ENCODE measurements around the gene CLCN3. TPM values are rescaled to one million over a fixed set of nuclear protein-coding genes. Genes with fewer than 3 reads are reported as not detected.

CLCN3 gene
- total and polyA plus RNA-seq, 9 of the 15 experiments (the other 6 are each of a cell fraction or from before 2014, with no cell fraction given) = 12.7 to 60.6 (median 38.5) TPM

DNA sequence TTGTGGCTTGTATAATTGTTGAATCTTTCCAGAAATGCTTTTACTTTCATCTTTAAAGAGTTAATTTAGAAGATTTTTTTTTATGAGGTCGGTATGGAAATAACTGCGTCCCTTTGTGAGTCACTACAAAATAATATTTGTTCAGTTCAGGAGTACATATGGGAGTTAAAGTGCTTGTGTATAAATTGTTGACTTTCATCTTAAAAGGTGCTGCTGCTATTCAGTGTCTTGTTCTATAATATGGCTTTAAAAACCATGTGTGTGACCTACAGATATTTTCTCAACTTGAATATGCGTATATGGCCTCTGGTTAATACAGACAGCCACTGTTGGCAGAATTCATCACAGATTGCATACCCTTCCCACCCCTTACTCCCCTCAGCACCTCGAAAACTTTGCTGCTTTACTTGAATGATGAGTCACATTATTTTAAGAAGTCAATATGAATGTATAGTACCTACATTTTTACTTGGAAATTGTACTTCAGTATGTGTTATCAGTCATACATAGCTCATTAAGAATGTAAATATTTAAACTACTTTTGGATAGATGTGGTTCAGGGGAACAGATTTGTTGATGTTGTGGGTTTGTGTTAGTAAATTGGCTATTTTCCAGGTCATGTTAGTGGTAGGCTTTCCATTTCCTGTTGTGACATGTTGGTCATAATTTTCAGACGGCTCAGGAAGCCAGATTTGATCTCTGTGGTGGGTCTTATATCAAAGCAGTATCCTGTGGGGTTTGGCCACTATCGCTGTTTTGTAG, 1.5 kb downstream of the CLCN3 start (continued):
- TF ChIP-seq FIP1L1 (IDR thresholded peaks at IDR 0.05; ENCODE audit: low read depth, low read length, poor library complexity, severe bottlenecking) = no peak
- TF ChIP-seq, protein P1, sequence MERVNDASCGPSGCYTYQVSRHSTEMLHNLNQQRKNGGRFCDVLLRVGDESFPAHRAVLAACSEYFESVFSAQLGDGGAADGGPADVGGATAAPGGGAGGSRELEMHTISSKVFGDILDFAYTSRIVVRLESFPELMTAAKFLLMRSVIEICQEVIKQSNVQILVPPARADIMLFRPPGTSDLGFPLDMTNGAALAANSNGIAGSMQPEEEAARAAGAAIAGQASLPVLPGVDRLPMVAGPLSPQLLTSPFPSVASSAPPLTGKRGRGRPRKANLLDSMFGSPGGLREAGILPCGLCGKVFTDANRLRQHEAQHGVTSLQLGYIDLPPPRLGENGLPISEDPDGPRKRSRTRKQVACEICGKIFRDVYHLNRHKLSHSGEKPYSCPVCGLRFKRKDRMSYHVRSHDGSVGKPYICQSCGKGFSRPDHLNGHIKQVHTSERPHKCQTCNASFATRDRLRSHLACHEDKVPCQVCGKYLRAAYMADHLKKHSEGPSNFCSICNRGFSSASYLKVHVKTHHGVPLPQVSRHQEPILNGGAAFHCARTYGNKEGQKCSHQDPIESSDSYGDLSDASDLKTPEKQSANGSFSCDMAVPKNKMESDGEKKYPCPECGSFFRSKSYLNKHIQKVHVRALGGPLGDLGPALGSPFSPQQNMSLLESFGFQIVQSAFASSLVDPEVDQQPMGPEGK (CRISPR knock-in tag; IDR thresholded peaks at IDR 0.05; ENCODE audit: borderline replicate concordance) = no peak
- TF ChIP-seq HNRNPUL1 (IDR thresholded peaks at IDR 0.05; ENCODE audit: low read length) = no peak
- no peak for TF ChIP-seq PURB (CRISPR knock-in tag; IDR thresholded peaks at IDR 0.05; ENCODE audit: low read depth)
- no peak for TF ChIP-seq ZNF24 (IDR thresholded peaks at IDR 0.05)
- TF ChIP-seq TGIF2 (CRISPR knock-in tag; IDR thresholded peaks at IDR 0.05) = no peak
- TF ChIP-seq MED1 (CRISPR knock-in tag; IDR thresholded peaks at IDR 0.05; ENCODE audit: borderline replicate concordance) = no peak
- no peak for TF ChIP-seq HDGF (IDR thresholded peaks at IDR 0.05)
- TF ChIP-seq, protein P2, sequence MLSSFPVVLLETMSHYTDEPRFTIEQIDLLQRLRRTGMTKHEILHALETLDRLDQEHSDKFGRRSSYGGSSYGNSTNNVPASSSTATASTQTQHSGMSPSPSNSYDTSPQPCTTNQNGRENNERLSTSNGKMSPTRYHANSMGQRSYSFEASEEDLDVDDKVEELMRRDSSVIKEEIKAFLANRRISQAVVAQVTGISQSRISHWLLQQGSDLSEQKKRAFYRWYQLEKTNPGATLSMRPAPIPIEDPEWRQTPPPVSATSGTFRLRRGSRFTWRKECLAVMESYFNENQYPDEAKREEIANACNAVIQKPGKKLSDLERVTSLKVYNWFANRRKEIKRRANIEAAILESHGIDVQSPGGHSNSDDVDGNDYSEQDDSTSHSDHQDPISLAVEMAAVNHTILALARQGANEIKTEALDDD (IDR thresholded peaks at IDR 0.05) = 0 out of 2 replicates have a peak, but pooled peaks have one; percentile 31
- TF ChIP-seq, protein P3, sequence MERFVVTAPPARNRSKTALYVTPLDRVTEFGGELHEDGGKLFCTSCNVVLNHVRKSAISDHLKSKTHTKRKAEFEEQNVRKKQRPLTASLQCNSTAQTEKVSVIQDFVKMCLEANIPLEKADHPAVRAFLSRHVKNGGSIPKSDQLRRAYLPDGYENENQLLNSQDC (CRISPR knock-in tag; IDR thresholded peaks at IDR 0.05) = no peak
- no peak for TF ChIP-seq ZNF146 (CRISPR knock-in tag; IDR thresholded peaks at IDR 0.05; ENCODE audit: unreplicated experiment)
- TF ChIP-seq NUFIP1 (IDR thresholded peaks at IDR 0.05; ENCODE audit: partially characterized antibody) = no peak
- no peak for TF ChIP-seq TAF7 (tag; IDR thresholded peaks at IDR 0.05)
- peak; percentile 75 for TF ChIP-seq LEF1 (IDR thresholded peaks at IDR 0.05)
- peak; percentile 95 to 96 for TF ChIP-seq KDM1A (IDR thresholded peaks at IDR 0.05)
- TF ChIP-seq, protein P4, sequence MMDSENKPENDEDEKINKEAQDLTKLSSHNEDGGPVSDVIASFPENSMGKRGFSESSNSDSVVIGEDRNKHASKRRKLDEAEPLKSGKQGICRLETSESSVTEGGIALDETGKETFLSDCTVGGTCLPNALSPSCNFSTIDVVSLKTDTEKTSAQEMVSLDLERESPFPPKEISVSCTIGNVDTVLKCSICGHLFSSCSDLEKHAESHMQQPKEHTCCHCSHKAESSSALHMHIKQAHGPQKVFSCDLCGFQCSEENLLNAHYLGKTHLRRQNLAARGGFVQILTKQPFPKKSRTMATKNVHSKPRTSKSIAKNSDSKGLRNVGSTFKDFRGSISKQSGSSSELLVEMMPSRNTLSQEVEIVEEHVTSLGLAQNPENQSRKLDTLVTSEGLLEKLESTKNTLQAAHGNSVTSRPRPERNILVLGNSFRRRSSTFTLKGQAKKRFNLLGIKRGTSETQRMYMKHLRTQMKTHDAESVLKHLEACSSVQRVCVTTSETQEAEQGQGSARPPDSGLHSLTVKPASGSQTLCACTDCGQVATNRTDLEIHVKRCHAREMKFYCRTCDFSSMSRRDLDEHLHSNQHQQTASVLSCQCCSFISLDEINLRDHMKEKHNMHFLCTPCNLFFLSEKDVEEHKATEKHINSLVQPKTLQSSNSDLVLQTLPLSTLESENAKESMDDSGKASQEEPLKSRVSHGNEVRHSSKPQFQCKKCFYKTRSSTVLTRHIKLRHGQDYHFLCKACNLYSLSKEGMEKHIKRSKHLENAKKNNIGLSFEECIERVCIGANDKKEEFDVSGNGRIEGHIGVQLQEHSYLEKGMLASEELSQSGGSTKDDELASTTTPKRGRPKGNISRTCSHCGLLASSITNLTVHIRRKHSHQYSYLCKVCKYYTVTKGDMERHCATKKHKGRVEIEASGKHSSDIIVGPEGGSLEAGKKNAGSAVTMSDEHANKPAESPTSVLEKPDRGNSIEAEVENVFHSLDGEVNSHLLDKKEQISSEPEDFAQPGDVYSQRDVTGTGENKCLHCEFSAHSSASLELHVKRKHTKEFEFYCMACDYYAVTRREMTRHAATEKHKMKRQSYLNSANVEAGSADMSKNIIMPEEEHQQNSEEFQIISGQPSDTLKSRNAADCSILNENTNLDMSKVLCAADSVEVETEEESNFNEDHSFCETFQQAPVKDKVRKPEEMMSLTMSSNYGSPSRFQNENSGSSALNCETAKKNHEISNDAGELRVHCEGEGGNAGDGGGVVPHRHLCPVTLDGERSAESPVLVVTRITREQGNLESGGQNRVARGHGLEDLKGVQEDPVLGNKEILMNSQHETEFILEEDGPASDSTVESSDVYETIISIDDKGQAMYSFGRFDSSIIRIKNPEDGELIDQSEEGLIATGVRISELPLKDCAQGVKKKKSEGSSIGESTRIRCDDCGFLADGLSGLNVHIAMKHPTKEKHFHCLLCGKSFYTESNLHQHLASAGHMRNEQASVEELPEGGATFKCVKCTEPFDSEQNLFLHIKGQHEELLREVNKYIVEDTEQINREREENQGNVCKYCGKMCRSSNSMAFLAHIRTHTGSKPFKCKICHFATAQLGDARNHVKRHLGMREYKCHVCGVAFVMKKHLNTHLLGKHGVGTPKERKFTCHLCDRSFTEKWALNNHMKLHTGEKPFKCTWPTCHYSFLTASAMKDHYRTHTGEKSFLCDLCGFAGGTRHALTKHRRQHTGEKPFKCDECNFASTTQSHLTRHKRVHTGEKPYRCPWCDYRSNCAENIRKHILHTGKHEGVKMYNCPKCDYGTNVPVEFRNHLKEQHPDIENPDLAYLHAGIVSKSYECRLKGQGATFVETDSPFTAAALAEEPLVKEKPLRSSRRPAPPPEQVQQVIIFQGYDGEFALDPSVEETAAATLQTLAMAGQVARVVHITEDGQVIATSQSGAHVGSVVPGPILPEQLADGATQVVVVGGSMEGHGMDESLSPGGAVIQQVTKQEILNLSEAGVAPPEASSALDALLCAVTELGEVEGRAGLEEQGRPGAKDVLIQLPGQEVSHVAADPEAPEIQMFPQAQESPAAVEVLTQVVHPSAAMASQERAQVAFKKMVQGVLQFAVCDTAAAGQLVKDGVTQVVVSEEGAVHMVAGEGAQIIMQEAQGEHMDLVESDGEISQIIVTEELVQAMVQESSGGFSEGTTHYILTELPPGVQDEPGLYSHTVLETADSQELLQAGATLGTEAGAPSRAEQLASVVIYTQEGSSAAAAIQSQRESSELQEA (IDR thresholded peaks at IDR 0.05; ENCODE audit: low read depth) = no peak

All from K562 (cell line).